Measurements from ENCODE around the gene ZYX.
"Not testable (repeated sequence)": the region's sequence is repeated elsewhere in the genome, so short reads cannot be mapped to it uniquely, and the experiment has no call there.

ZYX gene

DNA sequence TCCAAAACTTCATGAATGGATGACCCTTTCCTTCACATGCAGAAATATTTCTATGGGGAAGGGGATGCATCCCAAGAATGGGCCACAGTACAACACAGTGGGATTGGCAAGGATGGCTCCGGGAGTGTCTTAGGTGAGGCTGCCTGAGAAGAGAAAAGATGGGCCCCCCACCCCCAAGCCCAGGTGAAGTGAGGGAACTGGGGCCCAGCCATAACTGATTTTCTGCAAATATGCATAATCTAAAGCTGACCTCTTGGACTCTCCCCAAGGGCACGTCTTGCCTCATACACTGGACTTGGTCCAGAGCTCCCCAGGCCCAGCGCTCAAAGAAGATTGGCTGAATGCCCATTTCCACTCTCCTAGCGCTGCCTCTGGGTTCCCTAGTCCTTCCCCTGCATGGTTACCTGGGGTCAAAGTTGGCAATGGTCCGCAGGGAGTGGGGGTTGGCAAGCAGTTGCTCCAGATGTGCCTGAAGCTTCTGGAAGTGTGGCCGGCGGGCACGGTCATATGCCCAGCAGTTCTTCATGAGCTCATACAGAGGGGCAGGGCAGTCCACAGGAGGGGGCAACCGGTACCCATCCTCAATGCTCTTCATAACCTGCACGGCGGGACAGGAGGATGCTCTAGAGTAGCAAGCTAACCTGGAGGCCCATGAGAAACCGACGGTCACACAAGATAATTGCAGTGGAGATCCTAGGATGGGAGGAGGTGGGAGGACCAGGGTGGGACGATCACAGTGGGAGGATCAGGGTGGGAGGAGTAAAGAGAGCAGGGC lies 12.3 kb downstream of the ZYX start:
- no peak for DNase-seq (ENCODE audit: low read depth, low spot score)
- H3K4me3 ChIP-seq (ENCODE audit: low read length): no peak overlapping the region

DNA sequence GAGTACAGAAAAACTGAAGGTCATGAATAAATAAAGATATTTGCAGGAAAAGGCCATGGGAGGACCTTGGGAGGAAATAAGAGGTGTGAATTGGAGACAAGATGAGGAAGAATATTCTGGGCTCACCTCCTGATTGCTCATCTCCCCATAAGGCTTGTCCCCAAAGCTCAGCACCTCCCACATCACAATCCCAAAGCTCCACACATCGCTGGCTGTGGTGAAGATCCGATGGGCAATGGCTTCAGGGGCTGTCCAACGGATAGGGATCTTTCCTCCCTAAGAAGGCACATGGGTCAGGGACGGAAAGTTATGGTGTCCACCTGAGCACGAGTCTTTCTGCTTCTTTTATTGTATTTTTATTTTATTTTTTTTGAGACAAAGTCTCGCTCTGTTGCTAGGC lies 12.9 kb downstream of the ZYX start:
- no peak for DNase-seq (ENCODE audit: low read depth, low spot score)

DNA sequence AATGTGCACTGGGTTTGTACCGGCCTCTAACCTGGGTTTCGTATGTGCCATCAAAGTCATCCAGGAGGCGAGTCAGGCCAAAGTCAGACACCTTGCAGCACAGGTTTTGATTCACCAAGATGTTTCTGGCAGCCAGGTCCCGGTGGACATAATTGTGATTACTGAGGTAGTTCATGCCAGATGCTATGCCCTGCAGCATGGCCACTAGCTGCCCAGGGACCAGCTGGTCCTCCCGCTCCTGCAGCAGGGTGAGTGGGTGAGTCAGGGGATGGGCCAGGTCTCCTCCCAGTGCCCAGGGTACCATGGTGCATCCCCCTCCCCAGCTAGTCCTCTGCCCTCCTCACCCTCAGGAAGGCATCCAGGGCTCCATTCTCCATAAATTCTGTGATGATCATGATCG lies 13.6 kb downstream of the ZYX start:
- DNase-seq (ENCODE audit: low read depth, low spot score): no peak
- H3K4me3 ChIP-seq (ENCODE audit: low read length): no peak overlapping the region

More for the DNA sequence above, 12.9 kb downstream of the ZYX start:
- H3K4me3 ChIP-seq (ENCODE audit: low read length): no peak overlapping the region

DNA sequence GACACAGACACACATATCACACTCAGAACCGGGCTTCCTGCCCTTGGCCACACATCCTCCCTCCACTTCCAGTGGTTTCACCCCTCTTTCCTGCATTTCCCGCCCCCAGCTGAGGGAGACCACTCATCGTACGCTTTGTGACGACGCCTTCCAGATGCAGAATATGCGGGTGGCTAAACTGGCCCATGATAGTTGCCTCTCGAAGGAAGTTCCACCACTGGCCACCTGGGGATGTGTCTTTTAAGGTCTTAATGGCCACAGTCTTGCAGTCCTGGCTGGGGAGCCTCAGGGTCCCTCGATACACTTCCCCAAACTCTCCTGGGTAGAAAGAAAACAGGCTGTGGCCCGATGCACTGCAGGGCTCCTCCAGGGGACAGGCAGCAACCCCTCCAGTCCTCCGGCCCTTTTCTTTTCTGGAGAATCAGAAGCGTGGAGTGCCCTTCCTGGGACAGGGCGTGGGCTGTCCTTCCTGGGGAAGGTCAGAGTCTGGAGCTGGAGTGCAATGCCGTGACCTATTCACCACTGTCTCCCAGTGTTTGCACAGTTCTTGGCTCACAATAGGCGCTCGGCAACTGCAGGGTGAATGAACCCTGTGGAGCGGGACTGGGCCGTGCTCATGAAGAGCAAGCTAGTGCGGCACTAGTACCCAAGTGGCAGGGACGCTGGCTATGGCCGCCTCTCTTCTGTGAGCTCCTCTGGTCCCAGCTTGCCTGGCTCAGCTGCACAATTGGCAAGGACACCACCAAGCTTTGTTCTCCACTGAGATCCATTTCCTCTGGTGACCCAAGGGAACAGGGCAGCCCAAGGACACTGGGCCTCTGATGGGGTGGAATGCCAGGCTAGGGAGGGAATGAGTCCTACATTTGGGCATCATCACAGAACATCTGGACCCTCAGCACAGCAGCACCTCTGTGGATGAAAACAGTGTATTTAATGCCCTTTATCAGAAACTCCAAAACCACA lies 14.3 kb downstream of the ZYX start:
- H3K4me3 ChIP-seq (ENCODE audit: low read length): no peak overlapping the region
- DNase-seq (ENCODE audit: low read depth, low spot score): no peak

DNA sequence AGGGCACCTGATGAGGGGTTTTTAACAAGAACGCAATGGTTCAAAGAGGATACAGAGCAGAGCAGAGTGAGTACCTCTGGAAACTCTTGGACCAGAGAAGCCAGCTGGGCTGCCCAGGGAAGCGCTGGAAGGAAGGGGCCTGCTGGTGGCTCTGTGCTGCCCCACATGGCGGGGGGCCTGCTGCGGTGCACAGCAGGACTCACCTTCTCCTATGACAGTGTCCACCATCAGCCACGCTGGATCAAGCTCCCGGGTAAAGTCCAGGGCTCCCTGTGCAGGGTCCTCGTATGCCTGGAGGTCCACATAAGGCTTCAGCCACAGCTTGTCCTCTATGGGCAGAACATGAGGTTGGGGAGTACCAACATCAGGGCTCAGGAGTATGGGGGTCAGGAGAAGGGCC lies 15.0 kb downstream of the ZYX start:
- H3K4me3 ChIP-seq (ENCODE audit: low read length): no peak overlapping the region
- DNase-seq (ENCODE audit: low read depth, low spot score): no peak

DNA sequence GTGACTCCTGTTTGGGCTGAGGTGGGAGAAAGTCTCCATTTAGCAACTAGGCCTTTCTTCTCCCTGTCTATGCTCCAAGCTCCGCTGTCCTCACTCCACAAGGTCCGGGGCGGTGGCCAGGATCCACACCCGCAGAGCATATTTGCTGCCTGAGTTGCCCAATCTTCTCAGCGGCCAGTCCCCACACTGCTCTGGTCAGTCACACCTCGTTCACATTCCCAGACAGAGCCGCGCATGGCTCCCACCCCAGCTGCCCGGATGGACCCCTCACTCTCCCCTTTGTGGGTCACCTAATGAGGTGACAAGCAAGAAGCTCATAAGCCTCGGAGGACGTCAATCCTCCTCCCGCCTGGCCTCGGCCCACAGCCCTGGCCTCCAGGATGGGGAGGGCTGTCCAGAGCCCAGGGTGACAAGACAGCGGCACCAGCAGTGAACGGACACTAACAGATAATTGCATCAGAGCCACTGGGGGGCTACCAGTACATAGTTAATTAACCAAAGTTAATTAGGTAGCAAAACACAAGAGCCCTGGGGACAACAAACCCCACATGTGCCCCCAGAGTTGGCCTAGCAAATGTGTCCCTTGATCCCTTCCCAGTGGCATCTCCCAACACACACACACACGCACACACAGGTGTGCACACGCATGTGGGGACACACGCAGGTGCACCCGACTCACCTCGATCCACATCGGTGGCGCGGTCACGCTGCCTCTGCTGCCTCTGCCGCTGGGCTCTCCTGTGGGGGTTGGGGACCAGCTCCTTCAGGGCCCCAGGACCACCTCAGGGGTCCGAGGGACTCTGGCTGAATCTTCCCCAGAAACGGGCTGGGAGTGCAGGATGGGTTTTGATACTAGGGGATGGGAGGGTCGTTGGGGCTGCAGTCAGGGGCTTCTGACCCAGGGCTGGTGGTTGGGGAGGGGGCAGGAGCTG lies 15.7 kb downstream of the ZYX start:
- no peak for DNase-seq (ENCODE audit: low read depth, low spot score)
- H3K4me3 ChIP-seq (ENCODE audit: low read length): no peak overlapping the region

DNA sequence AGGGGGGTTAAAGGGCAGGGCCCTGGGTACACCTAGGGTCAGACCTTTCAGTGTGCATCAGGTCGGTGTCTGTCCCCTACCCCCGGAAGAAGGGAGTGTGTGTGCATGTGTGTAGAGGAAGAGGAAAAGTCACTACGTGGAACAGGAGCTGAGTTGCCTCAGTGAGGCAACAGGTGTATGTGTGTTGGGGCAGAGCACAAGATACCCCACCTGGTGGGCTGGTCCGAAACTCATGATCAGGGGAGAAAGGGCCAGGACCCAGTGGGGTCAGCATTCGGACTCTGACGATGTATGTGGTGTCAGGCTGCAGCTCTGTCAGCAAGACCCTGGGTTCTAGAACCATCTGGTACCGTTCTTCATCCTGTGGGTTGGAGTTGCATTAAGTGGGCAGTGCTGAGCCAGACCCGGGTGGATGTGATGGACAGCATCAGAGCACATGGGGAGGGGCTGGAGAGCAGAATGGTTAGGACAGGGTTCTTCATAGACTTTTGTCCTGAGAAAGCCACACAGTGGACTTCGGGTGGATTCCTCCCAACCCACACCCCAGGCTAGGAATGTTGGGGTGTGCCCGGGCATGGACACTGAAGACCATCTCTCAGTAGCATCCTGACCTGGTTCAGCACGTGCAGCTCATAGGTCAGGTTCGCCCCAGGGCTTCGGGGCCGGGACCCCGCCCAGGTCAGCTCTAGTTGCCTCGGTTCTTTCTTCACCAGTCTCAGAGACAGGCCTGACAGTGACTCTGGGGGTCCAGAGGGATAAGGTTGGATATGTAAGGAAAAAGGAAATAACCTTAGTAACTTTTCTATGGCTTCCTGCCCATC lies 16.8 kb downstream of the ZYX start:
- DNase-seq (ENCODE audit: low read depth, low spot score): no peak
- no peak overlapping the region for H3K4me3 ChIP-seq (ENCODE audit: low read length)

DNA sequence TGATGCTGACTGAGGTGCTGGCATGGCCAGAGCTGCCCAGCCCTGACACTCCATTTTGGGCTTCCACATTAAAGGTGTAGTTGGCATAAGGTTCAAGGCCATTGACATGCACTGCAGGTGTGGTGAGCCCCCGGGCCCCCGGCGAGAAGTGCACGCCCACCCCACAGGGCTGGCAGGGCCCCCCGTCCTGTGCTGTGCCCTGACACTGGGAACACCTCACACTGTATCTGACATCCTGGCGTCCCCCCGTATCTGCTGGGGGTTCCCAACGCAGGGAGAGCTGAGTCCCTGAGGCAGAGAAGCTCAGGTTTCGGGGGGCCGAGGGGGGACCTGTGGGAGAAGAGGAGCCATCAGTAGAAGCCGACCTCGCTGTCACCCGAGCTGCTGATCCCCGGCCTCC lies 17.5 kb downstream of the ZYX start:
- no peak for DNase-seq (ENCODE audit: low read depth, low spot score)
- H3K4me3 ChIP-seq (ENCODE audit: low read length): no peak overlapping the region

DNA sequence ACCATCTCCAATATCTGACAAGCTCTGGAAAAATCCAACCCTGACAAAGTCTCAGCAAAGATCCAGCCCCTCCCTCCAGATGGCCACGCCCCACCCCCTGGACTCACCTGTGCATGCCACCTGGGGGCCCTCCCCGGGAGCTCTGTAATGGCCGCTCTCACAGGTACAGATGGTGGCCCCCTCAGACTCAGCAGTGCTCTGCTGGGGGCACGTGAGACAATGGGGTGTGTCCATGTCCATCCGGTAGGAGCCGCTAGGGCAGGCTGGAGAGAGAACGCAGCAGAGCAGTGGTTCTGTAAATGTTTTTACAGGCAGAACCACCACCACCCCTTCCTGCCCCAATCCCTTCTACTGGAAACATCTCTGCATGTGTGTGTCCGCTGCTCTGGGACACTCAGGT lies 18.0 kb downstream of the ZYX start:
- H3K4me3 ChIP-seq (ENCODE audit: low read length): no peak overlapping the region
- DNase-seq (ENCODE audit: low read depth, low spot score): no peak

DNA sequence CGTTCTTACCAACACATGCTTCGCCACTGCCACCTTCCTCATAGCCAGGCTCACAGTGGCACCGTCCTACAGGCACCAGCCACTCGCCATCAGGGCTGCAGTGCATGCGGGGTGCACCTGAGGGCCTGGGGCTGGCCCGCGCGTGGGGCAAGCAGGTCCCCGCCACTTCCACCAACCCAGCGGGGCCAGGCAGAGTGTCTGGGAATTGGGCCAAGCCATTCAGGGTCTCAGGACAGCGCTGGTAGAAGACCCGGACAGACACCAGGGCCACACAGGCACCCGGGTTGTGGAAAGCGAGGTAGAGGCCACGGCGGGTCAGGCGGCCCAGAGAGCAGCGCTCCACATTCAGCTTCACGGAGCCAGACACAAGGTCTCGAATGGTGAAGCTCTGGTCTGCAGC lies 18.5 kb downstream of the ZYX start:
- H3K4me3 ChIP-seq (ENCODE audit: low read length): no peak overlapping the region
- no peak for DNase-seq (ENCODE audit: low read depth, low spot score)

DNA sequence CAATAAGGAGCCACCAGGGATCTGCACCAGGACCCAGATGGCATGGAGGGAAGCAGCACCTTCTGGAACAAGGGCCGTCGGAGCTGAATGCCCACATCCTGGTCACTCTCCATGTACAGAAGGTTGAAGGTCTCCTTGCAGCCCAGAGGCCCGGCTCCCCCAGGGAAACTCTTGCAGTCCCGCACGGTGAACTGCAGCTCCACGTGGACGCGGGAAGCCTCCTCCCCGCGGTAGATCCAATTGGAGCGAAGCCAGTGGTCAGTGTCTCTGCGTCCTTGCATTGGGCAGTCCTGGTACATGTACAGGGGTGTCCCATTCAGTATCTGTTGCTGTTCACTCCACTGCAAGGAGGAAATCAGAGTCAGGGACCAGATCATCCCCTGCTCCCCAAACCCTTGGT lies 20.1 kb downstream of the ZYX start:
- no peak for DNase-seq (ENCODE audit: low read depth, low spot score)
- no peak overlapping the region for H3K4me3 ChIP-seq (ENCODE audit: low read length)

DNA sequence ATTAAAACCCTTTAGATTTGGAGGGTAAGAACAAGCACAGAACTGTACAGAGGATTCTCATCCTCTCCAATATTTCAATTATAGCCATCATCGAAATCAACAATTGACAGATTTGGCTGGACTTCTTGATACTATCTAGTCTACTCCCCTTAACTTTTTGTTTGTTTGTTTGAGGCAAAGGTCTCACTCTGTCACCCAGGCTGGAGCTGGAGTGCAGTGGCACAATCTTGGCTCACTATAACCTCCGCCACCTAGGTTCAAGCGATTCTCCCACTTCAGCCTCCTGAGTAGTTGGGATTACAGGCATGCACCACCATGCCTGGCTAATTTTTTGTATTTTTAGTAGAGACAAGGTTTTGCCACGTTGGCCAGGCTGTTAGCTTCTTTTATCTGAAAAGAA lies 21.1 kb downstream of the ZYX start:
- DNase-seq (ENCODE audit: low read depth, low spot score); H3K4me3 ChIP-seq (ENCODE audit: low read length): not testable (repeated sequence)

DNA sequence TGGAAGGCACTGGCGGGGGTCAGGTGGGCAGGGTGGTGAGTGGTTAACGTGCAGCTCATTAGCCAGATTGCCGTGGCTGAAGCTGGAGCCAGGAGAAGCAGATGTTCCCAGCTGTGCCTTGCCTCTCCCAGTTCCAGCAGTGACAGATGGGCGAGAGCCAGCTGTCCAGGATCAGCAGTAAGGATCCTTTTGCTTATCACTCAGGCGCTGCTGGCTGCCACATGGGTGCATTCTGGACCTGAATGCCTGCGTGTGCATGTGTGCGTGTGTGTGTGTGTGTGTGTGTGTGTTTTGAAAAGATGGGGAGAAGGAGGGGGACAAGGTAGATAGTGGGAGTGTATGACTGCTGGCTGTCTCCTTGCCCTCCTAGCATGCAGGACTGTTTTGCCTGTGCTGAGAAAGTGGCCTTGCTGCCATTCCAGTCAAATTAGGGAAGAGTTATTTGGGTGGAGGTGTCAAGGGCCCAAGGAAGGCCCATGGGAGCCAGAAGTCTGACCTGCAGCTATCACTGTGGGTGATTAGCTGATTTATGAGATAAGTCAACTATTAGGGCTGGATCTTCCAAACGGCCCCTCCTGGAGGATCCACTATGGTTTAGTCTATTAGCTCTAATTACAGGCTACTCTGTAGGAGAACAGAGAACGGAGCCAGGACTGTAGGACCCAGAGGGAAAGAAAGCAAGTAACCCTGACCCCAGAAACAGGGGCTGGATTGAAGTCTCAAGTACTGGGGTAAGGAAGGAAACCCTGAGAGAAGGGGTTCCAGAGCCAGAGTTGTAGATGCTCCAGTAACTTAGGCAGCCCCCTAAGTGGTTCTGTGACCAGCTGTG lies 24.2 kb downstream of the ZYX start:
- DNase-seq (ENCODE audit: low read depth, low spot score): no peak

DNA sequence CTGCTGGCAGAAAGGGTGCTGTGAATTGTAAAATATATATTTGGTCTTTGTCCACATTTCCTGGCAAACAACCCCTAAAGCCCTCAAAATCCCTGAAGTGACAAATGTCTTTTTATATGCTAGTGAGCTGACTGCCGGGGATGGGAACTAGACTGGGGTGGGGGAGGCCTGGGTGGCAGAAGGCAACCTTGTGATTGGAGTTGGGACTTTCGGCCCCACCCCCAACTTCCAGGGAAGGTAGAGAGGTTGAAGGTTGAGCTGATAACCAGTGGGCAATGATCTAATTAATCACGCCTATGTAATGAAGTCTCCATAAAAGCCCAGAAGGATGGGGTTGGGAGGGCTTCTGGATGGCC lies 24.8 kb downstream of the ZYX start:
- DNase-seq (ENCODE audit: low read depth, low spot score): no peak
- no peak overlapping the region for H3K4me3 ChIP-seq (ENCODE audit: low read length)

More for the DNA sequence above, 24.2 kb downstream of the ZYX start:
- no peak overlapping the region for H3K4me3 ChIP-seq (ENCODE audit: low read length)

DNA sequence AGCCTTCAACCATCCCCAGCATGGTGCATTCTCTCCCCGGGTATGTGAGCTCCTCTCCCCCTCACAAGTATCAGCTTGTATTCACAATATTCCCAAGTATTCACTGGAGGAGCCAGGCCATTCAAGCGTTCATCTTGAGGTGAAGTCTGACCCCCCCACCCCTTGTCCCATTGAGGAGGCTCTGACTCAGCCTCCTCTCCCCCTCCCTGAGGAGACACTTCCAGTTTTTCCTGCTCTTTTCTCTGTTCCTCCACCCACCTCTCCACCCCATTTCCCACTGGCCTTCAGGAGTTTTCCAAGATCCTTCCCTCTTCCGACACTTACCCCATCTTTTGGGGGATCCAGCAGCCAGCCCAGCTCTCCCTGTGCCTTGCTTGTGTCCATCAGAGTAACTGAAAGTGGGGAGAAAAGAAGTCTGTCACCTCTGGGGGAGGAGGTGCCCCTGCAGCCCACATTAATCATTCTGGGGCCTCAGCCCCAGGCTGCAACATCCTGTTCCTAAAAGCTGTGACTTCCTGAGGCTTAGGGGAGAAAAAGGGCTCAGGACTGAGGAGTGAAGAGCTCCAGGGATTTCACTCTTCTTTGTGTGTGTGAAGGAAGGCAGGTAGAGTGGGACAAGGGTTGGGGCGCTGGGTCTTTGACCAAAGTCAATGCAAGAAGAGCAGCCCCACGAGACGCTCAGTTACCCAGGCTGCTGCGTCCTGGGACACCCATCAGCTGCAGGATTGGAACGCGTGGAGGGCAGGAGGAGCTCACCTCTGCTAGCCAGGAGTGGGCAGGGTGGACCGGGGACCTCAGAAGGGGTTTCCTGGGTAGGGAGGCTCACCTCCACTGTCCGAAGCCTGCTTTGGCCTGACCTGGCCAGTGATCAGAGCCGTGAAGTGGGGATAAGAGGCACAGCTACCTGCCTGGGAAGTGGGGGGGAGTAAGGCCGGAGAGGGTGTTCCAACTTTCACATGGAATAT lies 26.4 kb downstream of the ZYX start:
- peak overlapping the region; percentile 48 for H3K4me3 ChIP-seq (ENCODE audit: low read length)
- peak; percentile 69 for DNase-seq (ENCODE audit: low read depth, low spot score)

DNA sequence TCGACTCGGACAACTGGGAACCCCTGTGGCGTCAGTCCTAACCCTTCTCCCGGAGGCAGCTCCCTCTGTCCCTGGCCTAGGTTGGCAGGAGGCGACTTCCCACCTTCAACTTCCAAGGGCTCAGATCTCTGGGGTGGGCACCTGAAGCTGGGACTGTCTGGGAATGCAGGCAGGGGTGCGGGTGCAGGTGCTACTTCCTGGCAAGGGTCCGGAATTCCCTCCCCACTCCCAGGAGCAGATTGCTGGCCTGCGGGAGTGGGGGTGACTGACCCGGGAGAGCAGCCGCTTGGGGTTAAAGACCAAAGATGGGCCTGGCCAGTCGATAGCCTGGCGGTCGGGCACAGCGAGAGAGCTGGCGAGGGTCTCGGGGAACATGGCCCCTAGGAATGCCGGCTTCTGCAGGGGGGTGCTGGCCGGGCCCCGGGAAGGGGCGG lies 27.1 kb downstream of the ZYX start:
- H3K4me3 ChIP-seq (ENCODE audit: low read length): peak overlapping the region; percentile 48
- DNase-seq (ENCODE audit: low read depth, low spot score): no peak

All from Jurkat, Clone E6-1 (cell line).